WERI-Rb-1 (cell line): Measurements from ENCODE around the gene NCOA1.

Experiments used
- DNase-seq: peaks from one replicate; pipeline ENCODE4 v3.0.0-alpha.2; 2020
- H3K27ac ChIP-seq: fragments of 250-450 bp; sonication (Bioruptor Pico); 2 replicates; pipeline ENCODE4 v1.5.1; 2020; ENCODE audit warnings: mild to moderate bottlenecking, moderate library complexity
- H3K27me3 ChIP-seq: fragments of 250-450 bp; sonication (Bioruptor Pico); 2 replicates; pipeline ENCODE4 v1.5.1; 2021; ENCODE audit warnings: mild to moderate bottlenecking, low read depth, moderate library complexity; ENCODE audit not compliant: insufficient read depth, severe bottlenecking
- H3K36me3 ChIP-seq: fragments of 250-450 bp; sonication (Bioruptor Pico); 2 replicates; pipeline ENCODE4 v1.5.1; 2020; ENCODE audit warnings: mild to moderate bottlenecking, moderate library complexity
- H3K4me3 ChIP-seq: 2 replicates; pipeline ENCODE4 v1.5.1; 2011; ENCODE audit warnings: low read depth, mild to moderate bottlenecking, control low read depth, low read length
- H3K9me3 ChIP-seq: fragments of 250-450 bp; sonication (Bioruptor Pico); 2 replicates; pipeline ENCODE4 v1.5.1; 2021; ENCODE audit warnings: mild to moderate bottlenecking, moderate library complexity; ENCODE audit not compliant: severe bottlenecking
- TF ChIP-seq, protein P1 (sequence below): IDR thresholded peaks from 2 replicates; pipeline ENCODE4 v1.5.1; 2011; ENCODE audit warnings: low read depth, mild to moderate bottlenecking, control low read depth, inconsistent platforms, low read length

Gene NCOA1

DNA sequence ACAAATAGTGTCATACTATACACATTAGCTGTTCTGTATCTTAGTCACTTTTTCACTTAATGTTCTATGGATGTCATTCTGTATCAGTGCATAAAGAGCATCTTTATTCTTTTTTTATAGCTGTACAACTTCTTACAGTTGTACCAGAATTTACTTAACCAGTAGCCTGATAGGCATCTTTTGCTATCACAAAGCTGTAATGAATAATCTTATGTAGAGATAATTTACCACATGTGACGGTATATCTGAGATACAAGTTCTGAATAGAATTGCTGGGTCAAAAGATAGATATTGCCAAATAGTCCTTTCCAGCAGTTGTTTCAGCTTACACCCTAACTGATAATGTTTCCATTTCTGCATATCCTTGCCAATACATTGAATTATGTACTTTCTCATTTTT lies 232.1 kb downstream of the NCOA1 start:
- no peaks in the 10 kb centered on the region for H3K27me3 ChIP-seq
- H3K9me3 ChIP-seq, result no peaks in the 10 kb centered on the region
- H3K36me3 ChIP-seq, result peaks cover 3% of the 10 kb centered on the region; the same call in 1 of the 2 replicates

DNA sequence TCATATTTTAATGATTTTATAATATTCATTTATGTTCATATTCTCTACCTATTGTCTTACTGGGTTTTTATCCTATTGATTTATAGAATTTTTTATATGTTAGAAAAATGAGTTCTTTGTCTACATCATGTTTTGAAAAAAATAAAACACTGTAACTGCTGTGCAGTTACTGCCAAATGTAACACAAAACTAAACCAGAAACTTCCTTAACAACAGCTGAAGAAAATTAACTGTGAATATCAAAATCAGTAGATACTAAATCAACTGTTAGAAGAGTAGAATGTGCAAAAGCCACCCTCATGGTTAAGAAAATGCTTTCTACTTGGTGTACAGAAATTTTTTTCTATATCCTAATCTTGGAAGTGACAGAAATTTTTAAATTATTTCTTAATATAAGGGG lies 232.6 kb downstream of the NCOA1 start:
- Histone ChIP-seq H3K27ac (no peak overlapping the region), H3K36me3 (peaks cover 3% of the 10 kb centered on the region; the same call in 1 of the 2 replicates), H3K4me3 (no peak overlapping the region), H3K9me3 (no peaks in the 10 kb centered on the region), H3K27me3 (no peaks in the 10 kb centered on the region)
- DNase-seq, result no peak
- TF ChIP-seq, protein P1, sequence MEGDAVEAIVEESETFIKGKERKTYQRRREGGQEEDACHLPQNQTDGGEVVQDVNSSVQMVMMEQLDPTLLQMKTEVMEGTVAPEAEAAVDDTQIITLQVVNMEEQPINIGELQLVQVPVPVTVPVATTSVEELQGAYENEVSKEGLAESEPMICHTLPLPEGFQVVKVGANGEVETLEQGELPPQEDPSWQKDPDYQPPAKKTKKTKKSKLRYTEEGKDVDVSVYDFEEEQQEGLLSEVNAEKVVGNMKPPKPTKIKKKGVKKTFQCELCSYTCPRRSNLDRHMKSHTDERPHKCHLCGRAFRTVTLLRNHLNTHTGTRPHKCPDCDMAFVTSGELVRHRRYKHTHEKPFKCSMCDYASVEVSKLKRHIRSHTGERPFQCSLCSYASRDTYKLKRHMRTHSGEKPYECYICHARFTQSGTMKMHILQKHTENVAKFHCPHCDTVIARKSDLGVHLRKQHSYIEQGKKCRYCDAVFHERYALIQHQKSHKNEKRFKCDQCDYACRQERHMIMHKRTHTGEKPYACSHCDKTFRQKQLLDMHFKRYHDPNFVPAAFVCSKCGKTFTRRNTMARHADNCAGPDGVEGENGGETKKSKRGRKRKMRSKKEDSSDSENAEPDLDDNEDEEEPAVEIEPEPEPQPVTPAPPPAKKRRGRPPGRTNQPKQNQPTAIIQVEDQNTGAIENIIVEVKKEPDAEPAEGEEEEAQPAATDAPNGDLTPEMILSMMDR, result no peak

More for the DNA sequence above, 232.1 kb downstream of the NCOA1 start:
- no peak overlapping the region for H3K27ac ChIP-seq
- TF ChIP-seq, protein P1, result no peak
- no peak for DNase-seq
- H3K4me3 ChIP-seq, result no peak overlapping the region

GRCh38 chr2:24724111-24724775 lies 233.2 kb downstream of the NCOA1 start:
- no peak overlapping the region for H3K27ac ChIP-seq
- H3K36me3 ChIP-seq, result peaks cover 6% of the 10 kb centered on the region
- no peak for DNase-seq
- H3K27me3 ChIP-seq, result no peaks in the 10 kb centered on the region
- TF ChIP-seq, protein P1, result no peak
- H3K9me3 ChIP-seq, result no peaks in the 10 kb centered on the region
- no peak overlapping the region for H3K4me3 ChIP-seq

DNA sequence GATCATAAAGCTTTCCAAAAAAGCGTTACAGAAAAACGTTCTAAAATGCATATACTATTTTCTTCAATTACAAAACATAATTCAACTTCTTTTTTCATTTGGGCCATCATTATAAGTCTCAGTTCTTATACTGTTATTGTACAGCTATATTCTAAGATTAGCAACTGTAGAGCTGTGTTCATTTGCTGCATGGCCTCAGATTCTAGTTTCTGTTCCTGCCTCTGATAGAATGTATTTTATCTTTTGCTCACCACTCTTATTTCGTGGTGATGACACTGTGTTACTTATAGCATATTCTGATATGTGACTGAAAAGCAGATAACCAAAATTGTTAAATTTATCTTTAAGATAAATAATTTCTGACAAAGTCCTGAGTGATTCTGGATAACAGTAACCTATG lies 234.9 kb downstream of the NCOA1 start:
- no peaks in the 10 kb centered on the region for H3K9me3 ChIP-seq
- DNase-seq, result no peak
- no peaks in the 10 kb centered on the region for H3K27me3 ChIP-seq
- H3K4me3 ChIP-seq, result no peak overlapping the region
- peaks cover 17% of the 10 kb centered on the region for H3K36me3 ChIP-seq
- TF ChIP-seq, protein P1, result no peak
- H3K27ac ChIP-seq, result no peak overlapping the region

DNA sequence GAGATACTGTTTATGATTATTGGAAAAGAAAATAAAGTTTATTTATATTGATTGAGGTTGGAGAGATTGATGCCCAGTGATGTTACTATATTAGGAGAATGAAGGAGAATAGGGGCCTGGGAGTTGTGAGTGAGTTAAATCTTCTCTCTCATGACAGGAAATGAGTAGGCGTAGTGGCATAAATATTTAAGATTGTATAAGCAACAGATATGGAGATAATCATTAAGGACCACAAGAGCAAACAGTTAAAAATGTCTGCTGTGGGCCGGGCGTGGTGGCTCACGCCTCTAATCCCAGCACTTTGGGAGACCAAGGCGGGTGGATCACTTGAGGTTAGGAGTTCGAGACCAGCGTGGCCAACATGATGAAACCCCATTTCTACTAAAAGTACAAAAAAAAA lies 239.4 kb downstream of the NCOA1 start:
- Histone ChIP-seq H3K9me3 (no peaks in the 10 kb centered on the region), H3K27ac (no peak overlapping the region), H3K27me3 (no peaks in the 10 kb centered on the region), H3K4me3 (no peak overlapping the region), H3K36me3 (peaks cover 21% of the 10 kb centered on the region)
- DNase-seq, result no peak
- TF ChIP-seq, protein P1, result no peak

DNA sequence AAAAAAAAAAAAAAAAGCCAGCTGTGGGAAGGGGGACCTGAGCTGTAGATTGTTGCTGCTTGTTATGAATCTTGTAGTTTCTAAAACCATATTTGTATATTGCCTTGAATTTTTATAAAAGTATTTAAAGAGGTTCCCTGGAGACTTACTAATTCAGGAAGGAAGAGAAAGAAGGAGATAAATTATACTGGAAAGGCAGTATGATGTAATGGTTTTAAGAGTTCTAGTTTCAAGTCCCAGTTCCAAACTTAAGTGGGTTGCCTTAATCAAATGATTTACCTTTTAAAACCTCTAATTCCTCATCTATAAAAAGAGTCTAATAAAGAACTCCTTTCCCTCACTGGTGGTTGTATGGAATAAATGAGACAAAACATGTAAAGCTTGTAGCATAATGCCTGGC lies 240.0 kb downstream of the NCOA1 start:
- no peaks in the 10 kb centered on the region for H3K9me3 ChIP-seq
- DNase-seq, result no peak
- TF ChIP-seq, protein P1, result no peak
- no peak overlapping the region for H3K4me3 ChIP-seq
- no peak overlapping the region for H3K27ac ChIP-seq
- H3K36me3 ChIP-seq, result peaks cover 21% of the 10 kb centered on the region
- no peaks in the 10 kb centered on the region for H3K27me3 ChIP-seq
